CD4-positive, alpha-beta T cell (primary cell): ENCODE data around the gene CDK7. TPM values are rescaled to one million over a fixed set of nuclear protein-coding genes. Genes with fewer than 3 reads are reported as not detected.

Experiments used
- ATAC-seq: fragments of 200-7000 bp; cut with Tn5 transposase; one replicate; pipeline ENCODE4 v1.10.0; 2022; ENCODE audit warnings: mild to moderate bottlenecking; ENCODE audit not compliant: poor library complexity
- CTCF ChIA-PET: fragments of 350-600 bp; sonication (Branson Sonifier 250); formaldehyde crosslinking; loops from one replicate; lab custom pipeline; 2021; ENCODE audit warnings: antibody characterized with exemption, inconsistent platforms; lab: Charles Lee
- POLR2A ChIA-PET: fragments of 350-600 bp; sonication (Branson Sonifier 250); formaldehyde crosslinking; loops from one replicate; lab custom pipeline; 2021; ENCODE audit warnings: antibody characterized with exemption, inconsistent platforms; lab: Charles Lee
- DNase-seq, 14 experiments: peaks; one replicate each; pipeline ENCODE4 v3.0.0-alpha.2; 2013 to 2020; ENCODE audit warnings: mixed read lengths in 2 of 14
- H3K27ac ChIP-seq, 2 donors: one replicate each; pipeline versions ENCODE4 v1.5.1 to v1.7.0; 2013; ENCODE audit warnings: low read length in 2 of 2, low read depth in 1 of 2, mild to moderate bottlenecking in 1 of 2
- H3K27me3 ChIP-seq, 2 experiments: 1 replicate in 1 of 2; 2 replicates in 1 of 2; pipeline versions ENCODE4 v1.6.1 to v1.7.0; 2013; ENCODE audit warnings: low read length in 2 of 2, control low read depth in 1 of 2, mild to moderate bottlenecking in 1 of 2, moderate library complexity in 1 of 2; ENCODE audit not compliant: insufficient read depth in 2 of 2, control insufficient read depth in 1 of 2
- H3K36me3 ChIP-seq: one replicate; pipeline ENCODE4 v1.6.1; 2013; ENCODE audit warnings: low read length, control low read depth; ENCODE audit not compliant: insufficient read depth
- H3K4me1 ChIP-seq: one replicate; pipeline ENCODE4 v1.6.1; 2013; ENCODE audit warnings: low read length, control low read depth; ENCODE audit not compliant: insufficient read depth
- H3K4me3 ChIP-seq: one replicate; pipeline ENCODE4 v1.5.1; 2013; ENCODE audit warnings: mild to moderate bottlenecking, low read length, moderate library complexity
- H3K9me3 ChIP-seq, 2 experiments: 1 replicate in 1 of 2; 2 replicates in 1 of 2; pipeline versions ENCODE4 v1.6.1 to v1.7.0; 2013; ENCODE audit warnings: low read length in 2 of 2, mild to moderate bottlenecking in 2 of 2, control low read depth in 1 of 2, moderate library complexity in 1 of 2; ENCODE audit not compliant: control insufficient read depth in 1 of 2, insufficient read depth in 1 of 2
- H3K27ac Mint-ChIP-seq: one replicate; pipeline ENCODE4 v1.8.0; 2020; ENCODE audit warnings: mixed read lengths
- H3K27me3 Mint-ChIP-seq: one replicate; pipeline ENCODE4 v1.8.0; 2021; ENCODE audit warnings: mixed read lengths
- H3K36me3 Mint-ChIP-seq: one replicate; pipeline ENCODE4 v1.8.0; 2021; ENCODE audit warnings: low read depth, mixed read lengths
- H3K4me1 Mint-ChIP-seq: one replicate; pipeline ENCODE4 v1.8.0; 2021; ENCODE audit warnings: low read depth, mixed read lengths
- H3K4me3 Mint-ChIP-seq: one replicate; pipeline ENCODE4 v1.8.0; 2020; ENCODE audit warnings: mild to moderate bottlenecking, mixed read lengths
- H3K9me3 Mint-ChIP-seq: one replicate; pipeline ENCODE4 v1.8.0; 2020; ENCODE audit warnings: mixed read lengths
- intact Hi-C, 2 experiments: fragments of 100-400 bp; cut with DNase I in 1 of 2; cut with micrococcal nuclease in 1 of 2; formaldehyde crosslinking; loops; one replicate each; pipeline versions ENCODE4 v1.15.1 to v1.9.0; 2023 to 2025; cut with DNase I, micrococcal nuclease
- total RNA-seq, 174 experiments: library from RNA in 2 of 174; stranded (reverse) in 2 of 174; gene quantifications; one replicate each; pipeline ENCODE4 v1.2.3 and lab custom pipeline; 2021 to 2026
- TF ChIP-seq, protein P1 (sequence below): fragments of 200-600 bp; IDR thresholded peaks from one replicate; pipeline ENCODE4 v1.8.0; 2022; ENCODE audit warnings: antibody characterized with exemption, mild to moderate bottlenecking

CDK7 gene
- total RNA-seq, 2 experiments from 2014 or later, result 30.1 to 33.0 TPM

DNA sequence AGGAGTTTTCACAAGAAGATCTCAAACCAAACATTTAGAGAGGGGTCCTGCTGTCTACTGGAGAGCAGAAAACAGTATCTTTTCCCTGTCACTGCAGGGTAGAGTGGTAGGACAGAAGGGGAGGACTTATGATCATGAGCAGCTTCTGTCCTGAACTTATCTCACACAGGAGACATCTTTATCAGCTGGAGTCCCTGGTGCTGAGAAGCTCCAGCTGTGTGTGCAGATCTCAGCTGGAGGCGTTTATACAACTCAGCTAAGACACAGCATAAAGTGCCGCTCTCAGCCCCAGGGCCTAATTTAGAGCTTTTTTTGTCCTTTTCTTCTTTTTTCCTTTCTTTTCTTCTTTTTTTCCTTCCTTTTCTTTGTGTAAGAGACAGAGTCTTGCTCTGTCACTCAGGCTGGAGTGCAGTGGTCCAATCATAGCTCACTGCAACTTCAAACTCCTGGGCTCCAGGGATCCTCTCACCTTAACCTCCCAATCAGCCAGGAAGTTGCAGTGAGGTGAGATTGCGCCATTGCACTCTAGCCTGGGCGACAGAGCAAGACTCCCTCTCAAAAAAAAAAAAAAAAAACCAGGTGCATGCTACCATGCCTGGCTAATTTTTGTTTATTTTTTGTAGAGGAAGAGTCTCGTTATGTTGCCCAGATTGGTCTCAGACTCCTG lies 66.0 kb downstream of the CDK7 start:
- Mint-ChIP-seq H3K4me3 (no peak overlapping the region), H3K27ac (no peak overlapping the region), H3K4me1 (no peaks in the 10 kb centered on the region), H3K9me3 (no peaks in the 10 kb centered on the region), H3K36me3 (peaks cover 24% of the 10 kb centered on the region), H3K27me3 (no peaks in the 10 kb centered on the region)
- no peak overlapping the region for H3K27ac ChIP-seq
- intact Hi-C loops, result no loop called here
- ChIA-PET CTCF (interaction anchor here (0.7 to 0.8 kb wide), 2 partner anchors 25 to 27 kb away, joined by 3 to 4 read pairs; no protein-coding TSS in a partner anchor), POLR2A (no interaction called here)
- peaks cover 3% of the 10 kb centered on the region for H3K36me3 ChIP-seq
- TF ChIP-seq, protein P1, sequence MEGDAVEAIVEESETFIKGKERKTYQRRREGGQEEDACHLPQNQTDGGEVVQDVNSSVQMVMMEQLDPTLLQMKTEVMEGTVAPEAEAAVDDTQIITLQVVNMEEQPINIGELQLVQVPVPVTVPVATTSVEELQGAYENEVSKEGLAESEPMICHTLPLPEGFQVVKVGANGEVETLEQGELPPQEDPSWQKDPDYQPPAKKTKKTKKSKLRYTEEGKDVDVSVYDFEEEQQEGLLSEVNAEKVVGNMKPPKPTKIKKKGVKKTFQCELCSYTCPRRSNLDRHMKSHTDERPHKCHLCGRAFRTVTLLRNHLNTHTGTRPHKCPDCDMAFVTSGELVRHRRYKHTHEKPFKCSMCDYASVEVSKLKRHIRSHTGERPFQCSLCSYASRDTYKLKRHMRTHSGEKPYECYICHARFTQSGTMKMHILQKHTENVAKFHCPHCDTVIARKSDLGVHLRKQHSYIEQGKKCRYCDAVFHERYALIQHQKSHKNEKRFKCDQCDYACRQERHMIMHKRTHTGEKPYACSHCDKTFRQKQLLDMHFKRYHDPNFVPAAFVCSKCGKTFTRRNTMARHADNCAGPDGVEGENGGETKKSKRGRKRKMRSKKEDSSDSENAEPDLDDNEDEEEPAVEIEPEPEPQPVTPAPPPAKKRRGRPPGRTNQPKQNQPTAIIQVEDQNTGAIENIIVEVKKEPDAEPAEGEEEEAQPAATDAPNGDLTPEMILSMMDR, result no peak
- ATAC-seq (no peak), DNase-seq (no peak)
- no peak overlapping the region for H3K4me3 ChIP-seq
- no peaks in the 10 kb centered on the region for H3K4me1 ChIP-seq
- H3K9me3 ChIP-seq, result no peaks in the 10 kb centered on the region
- no peaks in the 10 kb centered on the region for H3K27me3 ChIP-seq

DNA sequence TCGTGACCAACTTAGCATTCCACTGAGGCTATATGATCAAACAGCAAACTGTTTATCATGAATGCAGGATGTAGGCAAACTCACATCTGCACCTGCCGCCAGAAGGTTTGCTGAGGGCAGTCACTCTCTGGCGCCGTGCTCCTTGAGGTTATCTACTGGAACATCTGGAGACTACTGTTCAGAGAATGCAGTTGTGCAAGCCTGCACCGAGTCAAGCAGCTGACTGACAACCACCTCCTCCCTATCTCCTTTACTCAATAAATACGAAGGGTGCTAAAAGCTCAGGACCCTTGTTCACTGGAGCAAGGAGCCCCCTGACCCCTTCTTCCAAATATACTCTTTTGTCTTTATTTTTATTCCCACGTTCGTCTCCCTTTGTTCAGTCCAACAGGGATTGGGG lies 70.8 kb downstream of the CDK7 start:
- no peak overlapping the region for H3K4me3 Mint-ChIP-seq
- H3K27ac Mint-ChIP-seq, result no peak overlapping the region
- no peaks in the 10 kb centered on the region for H3K9me3 Mint-ChIP-seq
- CTCF ChIA-PET, result no interaction called here
- peaks cover 0 to 8% of the 10 kb centered on the region in 2 experiments for H3K9me3 ChIP-seq
- H3K4me3 ChIP-seq, result no peak overlapping the region
- no peaks in the 10 kb centered on the region for H3K4me1 ChIP-seq
- peaks cover 10% of the 10 kb centered on the region for H3K36me3 ChIP-seq
- H3K36me3 Mint-ChIP-seq, result peaks cover 43% of the 10 kb centered on the region
- TF ChIP-seq, protein P1, result no peak
- H3K4me1 Mint-ChIP-seq, result no peaks in the 10 kb centered on the region
- H3K27me3 Mint-ChIP-seq, result no peaks in the 10 kb centered on the region
- no peaks in the 10 kb centered on the region for H3K27me3 ChIP-seq
- ATAC-seq (no peak), DNase-seq (no peak)
- intact Hi-C loops, result no loop called here
- POLR2A ChIA-PET, result no interaction called here
- H3K27ac ChIP-seq, result no peak overlapping the region

DNA sequence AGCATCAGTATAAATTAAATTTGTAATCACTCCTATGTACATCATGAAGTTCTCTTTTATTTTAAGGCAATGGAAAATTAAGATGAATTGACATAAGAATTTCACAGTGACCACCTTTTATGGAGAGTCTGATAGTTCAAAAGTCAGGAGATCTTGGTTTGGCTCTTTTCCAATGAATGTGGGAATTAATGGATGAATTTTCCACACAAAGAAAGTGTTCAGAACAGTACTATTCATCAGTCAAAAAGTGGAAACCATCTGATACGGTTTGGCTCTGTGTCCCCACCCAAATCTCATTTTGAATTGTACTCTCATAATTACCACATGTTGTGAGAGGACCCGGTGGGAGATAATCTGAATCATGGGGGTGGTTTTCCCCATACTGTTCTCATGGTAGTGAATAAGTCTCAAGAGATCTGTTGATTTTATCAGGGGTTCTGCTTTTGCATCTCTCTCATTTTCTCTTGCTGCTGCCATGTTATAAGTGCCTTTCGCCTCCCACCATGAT lies 73.4 kb downstream of the CDK7 start:
- no peaks in the 10 kb centered on the region for H3K27me3 ChIP-seq
- Mint-ChIP-seq H3K4me1 (no peaks in the 10 kb centered on the region), H3K9me3 (no peaks in the 10 kb centered on the region), H3K27ac (no peak overlapping the region), H3K36me3 (peaks cover 62% of the 10 kb centered on the region), H3K27me3 (no peaks in the 10 kb centered on the region), H3K4me3 (no peak overlapping the region)
- TF ChIP-seq, protein P1, result no peak
- peaks cover 0 to 8% of the 10 kb centered on the region in 2 experiments for H3K9me3 ChIP-seq
- peaks cover 15% of the 10 kb centered on the region for H3K36me3 ChIP-seq
- H3K4me1 ChIP-seq, result no peaks in the 10 kb centered on the region
- no peak overlapping the region for H3K27ac ChIP-seq
- no peak for DNase-seq
- no peak overlapping the region for H3K4me3 ChIP-seq
- ATAC-seq, result no peak
- ChIA-PET POLR2A (no interaction called here), CTCF (no interaction called here)
- intact Hi-C loops, result no loop called here
